NK-92 treated with Interleukin-12 subunit alpha and Interleukin-12 subunit beta, amount 100 ng/mL, for 24 hours (cell line): ENCODE data around the gene TSACC.
"Not testable (repeated sequence)": the region's sequence is repeated elsewhere in the genome, so short reads cannot be mapped to it uniquely, and the experiment has no call there.

Experiments
- DNase-seq: peaks from one replicate; lab custom pipeline; 2025; lab: John Stamatoyannopoulos, UW

TSACC gene

GRCh38 chr1:156338180-156338976 is at the start of gene TSACC, which contains the start of gene CCT3:
TSS of gene TSACC (plus strand) at chr1:156338526. CDS start at chr1:156339758, 1,232 bp downstream.
TSS of gene CCT3 (minus strand) at chr1:156338292. CDS start at chr1:156338184, 108 bp downstream.
- peak; percentile 99 for DNase-seq

- DNase-seq: no peak
Measured at GRCh38 chr1:156289857-156290256, 48.5 kb upstream of the TSACC start.

GRCh38 chr1:156291226-156292061 is 46.9 kb upstream of the TSACC start:
- DNase-seq: no peak

- DNase-seq: no peak
Measured at GRCh38 chr1:156293098-156293434, 45.3 kb upstream of the TSACC start.

- DNase-seq: no peak
Measured at GRCh38 chr1:156293895-156294294, 44.4 kb upstream of the TSACC start.

- peak; percentile 28 for DNase-seq
Measured at GRCh38 chr1:156295391-156295947, 42.9 kb upstream of the TSACC start, which contains the start of gene GLMP. TSS of gene GLMP (minus strand) at chr1:156295679. CDS start at chr1:156295645, 34 bp downstream.

GRCh38 chr1:156298852-156299357 is 39.4 kb upstream of the TSACC start, which contains the start of gene VHLL:
TSS of gene VHLL (minus strand) at chr1:156299307. CDS start at chr1:156299189, 118 bp downstream.
- DNase-seq: no peak

GRCh38 chr1:156303241-156303640 is 35.1 kb upstream of the TSACC start:
- DNase-seq: no peak

- no peak for DNase-seq
Measured at GRCh38 chr1:156305215-156305614, 33.1 kb upstream of the TSACC start.

GRCh38 chr1:156308078-156308477 is 30.2 kb upstream of the TSACC start:
- no peak for DNase-seq

GRCh38 chr1:156310962-156311361 is 27.4 kb upstream of the TSACC start:
- no peak for DNase-seq

GRCh38 chr1:156316909-156317308 is 21.4 kb upstream of the TSACC start:
- DNase-seq: no peak

- DNase-seq: no peak
Measured at GRCh38 chr1:156319664-156320063, 18.7 kb upstream of the TSACC start.

- no peak for DNase-seq
Measured at GRCh38 chr1:156320560-156320959, 17.8 kb upstream of the TSACC start.

- DNase-seq: not testable (repeated sequence)
Measured at GRCh38 chr1:156323179-156323578, 15.1 kb upstream of the TSACC start.

GRCh38 chr1:156336242-156336641 is 2.1 kb upstream of the TSACC start:
- no peak for DNase-seq

GRCh38 chr1:156337052-156337887 is 1.1 kb upstream of the TSACC start:
- DNase-seq: no peak

- no peak for DNase-seq
Measured at GRCh38 chr1:156337888-156338179, 492 bp upstream of the TSACC start.

GRCh38 chr1:156342166-156342955 is 4.0 kb downstream of the TSACC start:
- no peak for DNase-seq

GRCh38 chr1:156344409-156344808 is 6.1 kb downstream of the TSACC start:
- DNase-seq: no peak

- not testable (repeated sequence) for DNase-seq
Measured at GRCh38 chr1:156346035-156346434, 7.7 kb downstream of the TSACC start.
